NCI-H2171 (cell line): Measurements from ENCODE around the gene VRTN.

Experiments used
- DNase-seq: peaks from one replicate; lab custom pipeline; 2025; lab: John Stamatoyannopoulos, UW

The VRTN gene

DNA sequence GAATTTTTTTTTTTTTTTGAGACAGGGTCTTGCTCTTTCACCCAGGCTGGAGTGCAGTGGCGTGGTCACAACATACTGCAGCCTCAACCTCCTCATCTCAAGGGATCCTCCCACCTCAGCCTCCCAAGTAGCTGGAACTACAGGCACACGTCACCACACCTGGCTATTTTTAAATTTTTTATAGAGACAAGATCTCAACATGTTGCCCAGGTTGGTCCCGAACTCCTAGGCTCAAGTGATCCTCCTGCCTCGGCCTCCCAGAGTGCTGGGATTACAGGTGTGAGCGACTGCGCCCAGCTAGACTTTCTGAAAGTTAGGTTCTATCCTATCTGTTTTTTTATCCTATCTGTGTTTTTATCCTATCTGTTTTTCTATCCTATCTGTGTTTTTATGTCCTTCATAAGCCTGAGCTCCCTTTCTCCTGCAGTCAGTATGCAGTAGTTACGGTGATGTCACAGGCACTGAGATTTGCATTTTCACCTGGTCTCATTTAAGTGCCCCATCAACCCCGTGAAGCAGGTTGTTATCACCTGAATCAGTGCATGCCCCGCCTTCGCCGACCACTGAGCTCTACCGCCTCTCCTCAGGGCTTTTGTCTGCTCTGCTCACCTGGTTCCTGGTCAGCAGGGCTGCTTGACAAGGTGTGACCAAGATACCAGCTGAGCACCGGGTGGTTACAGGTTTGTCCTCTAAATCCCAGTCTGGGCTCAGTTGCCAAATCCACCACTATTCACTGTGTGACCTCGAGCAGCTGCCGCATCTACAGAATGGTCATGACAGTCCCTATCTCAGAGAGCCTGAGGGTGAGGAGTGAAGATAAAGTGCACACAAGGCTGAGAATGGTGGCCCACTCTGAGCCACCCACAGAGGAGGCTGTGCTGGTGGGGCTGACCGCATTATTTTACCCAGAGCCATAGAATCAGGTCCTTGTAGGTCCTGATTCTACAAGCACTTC, 44.6 kb downstream of the VRTN start:
- DNase-seq = no peak

DNA sequence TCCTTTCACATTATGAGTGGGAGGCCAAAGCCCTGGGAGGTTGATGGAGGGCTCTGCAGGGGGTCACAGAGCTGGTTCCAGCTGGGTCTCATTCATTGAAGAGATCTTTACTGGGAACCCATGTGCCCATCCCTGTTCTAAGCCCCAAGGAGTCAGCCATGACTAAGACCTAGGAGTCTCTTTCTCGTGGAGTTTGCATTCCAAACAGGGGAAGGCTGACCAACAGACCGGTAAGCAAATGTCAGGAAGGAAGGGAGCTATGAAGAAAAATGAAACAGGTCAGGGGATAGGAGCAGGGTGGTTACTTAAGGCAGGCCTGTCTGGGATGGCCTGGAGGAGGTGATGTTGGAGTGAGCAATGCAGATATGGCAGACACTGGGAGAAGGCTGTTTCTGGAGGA, 46.3 kb downstream of the VRTN start:
- no peak for DNase-seq

GRCh38 chr14:74395094-74395493, 46.8 kb downstream of the VRTN start:
- DNase-seq = peak; percentile 26

DNA sequence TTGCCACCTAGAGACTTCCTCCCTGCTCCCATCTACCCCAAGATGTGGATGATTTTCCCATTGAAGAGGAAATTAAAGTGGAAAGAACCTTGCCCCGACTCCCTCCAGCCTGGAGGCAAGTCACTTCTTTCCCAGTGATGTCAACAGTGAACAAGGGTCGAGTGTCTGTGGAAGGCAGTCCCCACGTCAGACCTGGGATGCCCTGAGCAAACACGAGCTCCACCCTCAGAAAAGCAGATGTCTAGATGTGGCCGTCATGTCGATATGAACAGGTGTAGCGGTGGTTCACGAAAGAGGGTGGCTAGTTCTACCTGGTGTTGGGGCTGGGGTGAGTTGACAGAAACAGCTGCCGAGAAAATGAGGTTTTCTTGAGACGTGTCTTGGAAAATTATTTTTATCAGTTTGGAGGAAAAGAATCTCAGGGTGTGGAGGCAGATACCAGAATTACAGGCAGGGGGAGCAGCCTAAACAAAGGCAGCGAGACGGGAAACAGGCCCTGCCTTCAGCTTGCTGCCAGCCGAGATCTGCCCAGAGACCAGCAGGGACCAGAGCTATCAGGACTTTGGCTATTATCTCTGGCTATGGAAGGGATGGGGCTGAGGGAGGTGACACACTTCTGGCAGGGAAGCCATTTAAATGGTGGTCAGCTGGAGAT, 51.9 kb downstream of the VRTN start:
- no peak for DNase-seq

DNA sequence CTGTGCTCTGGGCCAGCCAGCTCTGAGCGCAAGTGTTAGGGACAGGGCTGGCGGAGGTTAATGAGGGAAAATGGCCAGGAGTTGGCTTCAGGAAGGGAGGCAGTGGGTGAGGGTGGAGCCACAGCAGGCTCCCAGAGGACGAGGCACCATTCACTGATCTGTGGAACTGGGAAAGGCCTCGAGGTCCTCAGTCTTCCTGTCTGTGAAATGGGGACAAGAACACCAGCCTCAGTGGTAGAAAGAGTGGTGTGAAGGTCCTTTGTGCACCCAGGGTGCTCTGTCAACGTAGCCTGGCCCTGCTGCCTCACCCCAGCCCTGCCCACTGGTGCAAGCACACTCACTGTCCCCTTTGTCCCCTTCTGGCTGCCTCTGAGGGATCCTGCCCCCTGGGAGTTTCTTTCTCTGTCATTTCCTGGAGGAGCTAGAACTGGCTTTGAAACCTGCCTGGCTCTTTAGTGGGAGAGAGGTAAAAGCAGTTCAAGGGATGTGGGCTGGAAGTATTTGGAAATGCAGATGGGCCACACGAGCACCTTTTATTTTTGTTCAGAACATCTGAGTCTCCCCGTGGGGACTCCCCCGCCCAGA, 52.7 kb downstream of the VRTN start:
- DNase-seq = peak; percentile 49

- DNase-seq = peak; percentile 76
Measured at GRCh38 chr14:74401504-74402241, 53.4 kb downstream of the VRTN start.

- peak; percentile 95 for DNase-seq
Measured at GRCh38 chr14:74402401-74403251, 54.4 kb downstream of the VRTN start.

GRCh38 chr14:74403619-74404417, 55.5 kb downstream of the VRTN start:
- DNase-seq = no peak

GRCh38 chr14:74404435-74404834, 56.2 kb downstream of the VRTN start:
- DNase-seq = no peak

- DNase-seq = no peak
Measured at GRCh38 chr14:74405663-74406062, 57.4 kb downstream of the VRTN start.

- DNase-seq = no peak
Measured at GRCh38 chr14:74407021-74407800, 58.9 kb downstream of the VRTN start.

GRCh38 chr14:74407801-74408154, 59.5 kb downstream of the VRTN start:
- DNase-seq = no peak

- DNase-seq = no peak
Measured at GRCh38 chr14:74408870-74409269, 60.6 kb downstream of the VRTN start.

DNA sequence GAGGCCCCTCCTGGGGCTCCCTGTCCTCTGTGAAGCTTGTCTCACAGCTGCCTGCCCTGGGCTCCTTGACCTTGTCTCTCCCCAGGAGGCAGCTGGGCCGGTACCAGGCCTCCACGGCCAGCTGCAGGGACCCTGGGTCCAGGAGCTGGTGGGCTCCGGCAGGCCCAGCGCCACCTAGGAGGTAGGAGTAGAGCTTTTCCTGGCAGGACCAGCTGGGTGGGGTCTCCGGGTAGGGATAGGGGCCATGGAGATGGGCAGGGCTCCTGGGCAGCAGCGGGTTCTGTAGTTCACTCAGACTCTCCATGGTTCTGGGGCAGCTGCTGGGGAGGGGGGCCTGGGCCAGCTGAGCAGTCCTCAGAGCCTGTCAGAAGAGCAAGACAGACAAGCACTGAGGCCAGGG, 61.2 kb downstream of the VRTN start:
- DNase-seq = no peak
